Loucy (cell line): ENCODE measurements around the gene GLRA1.

Experiments used
- H2AFZ ChIP-seq: fragments of 200-600 bp; sonication (generic); 2 replicates; pipeline ENCODE4 v1.6.0; 2016; ENCODE audit warnings: antibody characterized with exemption, mild to moderate bottlenecking, low read length, moderate library complexity
- H3F3A ChIP-seq: fragments of 200-600 bp; 2 replicates; pipeline ENCODE4 v1.6.0; 2016; ENCODE audit warnings: antibody characterized with exemption, low read depth, mild to moderate bottlenecking
- H3K27me3 ChIP-seq: fragments of 200-600 bp; sonication (generic); 2 replicates; pipeline ENCODE4 v1.6.1; 2014; ENCODE audit warnings: low read length, mild to moderate bottlenecking; ENCODE audit not compliant: insufficient read depth, poor library complexity, severe bottlenecking
- H3K36me3 ChIP-seq: fragments of 200-600 bp; sonication (generic); 2 replicates; pipeline ENCODE4 v1.6.1; 2016; ENCODE audit warnings: low read length; ENCODE audit not compliant: insufficient read depth
- H3K4me1 ChIP-seq: fragments of 200-600 bp; sonication (generic); 2 replicates; pipeline ENCODE4 v1.5.1; 2014; ENCODE audit warnings: low read length, mild to moderate bottlenecking; ENCODE audit not compliant: insufficient read depth, poor library complexity, severe bottlenecking
- H3K4me2 ChIP-seq: fragments of 200-600 bp; sonication (generic); 2 replicates; pipeline ENCODE4 v1.6.0; 2014; ENCODE audit warnings: antibody characterized with exemption, low read length, low read depth, mild to moderate bottlenecking; ENCODE audit not compliant: poor library complexity, severe bottlenecking
- H3K4me3 ChIP-seq: fragments of 200-600 bp; sonication (generic); 2 replicates; pipeline ENCODE4 v1.5.1; 2014; ENCODE audit warnings: low read length, mild to moderate bottlenecking, mixed read lengths; ENCODE audit not compliant: poor library complexity, severe bottlenecking
- H3K79me2 ChIP-seq: fragments of 200-600 bp; sonication (generic); 2 replicates; pipeline ENCODE4 v1.6.1; 2014; ENCODE audit warnings: low read length; ENCODE audit not compliant: insufficient read depth
- H3K9ac ChIP-seq: fragments of 200-600 bp; sonication (generic); 2 replicates; pipeline ENCODE4 v1.6.0; 2014; ENCODE audit warnings: mild to moderate bottlenecking, low read depth, low read length, moderate library complexity; ENCODE audit not compliant: poor library complexity, severe bottlenecking
- H3K9me2 ChIP-seq: fragments of 200-600 bp; sonication (generic); replicated peaks from 2 replicates; pipeline ENCODE4 v1.6.1; 2016; ENCODE audit warnings: low read depth, low read length, mixed read lengths
- H3K9me3 ChIP-seq: fragments of 200-600 bp; sonication (generic); 2 replicates; pipeline ENCODE4 v1.6.1; 2014; ENCODE audit warnings: mild to moderate bottlenecking, antibody characterized with exemption, low read length, low read depth; ENCODE audit not compliant: insufficient read depth
- H4K20me1 ChIP-seq: fragments of 200-600 bp; sonication (generic); 2 replicates; pipeline ENCODE4 v1.6.0; 2014; ENCODE audit warnings: antibody characterized with exemption, low read length, mild to moderate bottlenecking; ENCODE audit not compliant: insufficient read depth, poor library complexity, severe bottlenecking
- EZH2phosphoT487 ChIP-seq: fragments of 200-600 bp; IDR thresholded peaks from 2 replicates; pipeline ENCODE4 v1.6.1; 2018; ENCODE audit warnings: antibody characterized with exemption, mild to moderate bottlenecking, moderate library complexity, borderline replicate concordance
- TF ChIP-seq, protein P1 (sequence below): fragments of 200-600 bp; sonication (generic); conservative IDR thresholded peaks from 2 replicates; pipeline ENCODE4 v1.5.1; 2014; ENCODE audit warnings: mild to moderate bottlenecking, antibody characterized with exemption, low read length

GLRA1 gene

DNA sequence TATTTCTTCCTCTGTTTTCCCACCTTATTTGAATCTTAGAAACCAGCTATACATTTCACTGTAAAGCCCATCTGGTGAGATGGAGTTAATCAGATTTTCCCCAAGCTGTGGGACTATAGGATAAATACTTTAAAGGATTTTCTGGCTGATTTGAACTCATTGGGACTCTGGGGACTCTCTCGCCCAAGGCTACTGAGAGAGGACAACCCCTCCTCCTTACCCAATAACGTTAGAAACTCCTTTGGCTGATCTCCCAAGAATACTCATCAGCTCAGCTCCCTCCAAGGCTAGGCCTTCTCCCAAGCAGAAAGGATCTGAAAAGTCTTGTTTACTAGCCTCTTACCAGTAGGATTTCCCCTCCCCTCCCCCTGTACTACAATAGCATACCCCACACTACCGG lies 1.5 kb upstream of the GLRA1 start:
- TF ChIP-seq EZH2phosphoT487: no peak
- TF ChIP-seq, protein P1, sequence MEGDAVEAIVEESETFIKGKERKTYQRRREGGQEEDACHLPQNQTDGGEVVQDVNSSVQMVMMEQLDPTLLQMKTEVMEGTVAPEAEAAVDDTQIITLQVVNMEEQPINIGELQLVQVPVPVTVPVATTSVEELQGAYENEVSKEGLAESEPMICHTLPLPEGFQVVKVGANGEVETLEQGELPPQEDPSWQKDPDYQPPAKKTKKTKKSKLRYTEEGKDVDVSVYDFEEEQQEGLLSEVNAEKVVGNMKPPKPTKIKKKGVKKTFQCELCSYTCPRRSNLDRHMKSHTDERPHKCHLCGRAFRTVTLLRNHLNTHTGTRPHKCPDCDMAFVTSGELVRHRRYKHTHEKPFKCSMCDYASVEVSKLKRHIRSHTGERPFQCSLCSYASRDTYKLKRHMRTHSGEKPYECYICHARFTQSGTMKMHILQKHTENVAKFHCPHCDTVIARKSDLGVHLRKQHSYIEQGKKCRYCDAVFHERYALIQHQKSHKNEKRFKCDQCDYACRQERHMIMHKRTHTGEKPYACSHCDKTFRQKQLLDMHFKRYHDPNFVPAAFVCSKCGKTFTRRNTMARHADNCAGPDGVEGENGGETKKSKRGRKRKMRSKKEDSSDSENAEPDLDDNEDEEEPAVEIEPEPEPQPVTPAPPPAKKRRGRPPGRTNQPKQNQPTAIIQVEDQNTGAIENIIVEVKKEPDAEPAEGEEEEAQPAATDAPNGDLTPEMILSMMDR: no peak
- Histone ChIP-seq H3K4me3 (no peak overlapping the region), H3K9ac (no peak overlapping the region), H3K27me3 (no peaks in the 10 kb centered on the region), H3K9me2 (no peaks in the 10 kb centered on the region), H3K4me1 (no peaks in the 10 kb centered on the region), H3K36me3 (no peaks in the 10 kb centered on the region), H3K9me3 (peaks cover 2% of the 10 kb centered on the region; the same call in 1 of the 2 replicates), H3K4me2 (no peak overlapping the region), H4K20me1 (no peaks in the 10 kb centered on the region), H3K79me2 (no peaks in the 10 kb centered on the region), H2AFZ (no peak overlapping the region), H3F3A (no peaks in the 10 kb centered on the region)

DNA sequence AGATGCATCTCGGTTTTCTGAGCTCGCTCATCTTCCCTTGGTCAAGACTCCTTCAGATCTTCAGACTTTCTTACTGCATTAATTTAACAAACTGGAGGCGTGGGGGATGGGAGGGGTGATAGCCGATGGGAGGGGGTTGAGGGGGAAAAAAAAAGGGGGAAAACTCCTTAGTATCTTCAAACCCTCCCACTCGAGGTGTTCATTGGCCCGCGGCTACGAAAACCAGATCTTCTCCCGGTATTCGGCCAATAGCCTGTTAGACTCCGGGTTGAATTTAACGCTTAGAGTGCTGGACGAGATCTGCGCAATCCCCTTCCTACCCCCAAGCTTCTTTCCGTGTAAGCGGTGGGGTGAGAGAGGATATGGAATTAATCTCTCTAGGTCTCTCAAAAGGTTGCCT lies 689 bp upstream of the GLRA1 start:
- Histone ChIP-seq H3K9me2 (no peaks in the 10 kb centered on the region), H3K9ac (no peak overlapping the region), H3F3A (no peaks in the 10 kb centered on the region), H3K4me1 (no peaks in the 10 kb centered on the region), H3K4me3 (no peak overlapping the region), H3K36me3 (no peaks in the 10 kb centered on the region), H2AFZ (no peak overlapping the region), H4K20me1 (no peaks in the 10 kb centered on the region), H3K4me2 (no peak overlapping the region), H3K9me3 (no peaks in the 10 kb centered on the region), H3K27me3 (no peaks in the 10 kb centered on the region), H3K79me2 (no peaks in the 10 kb centered on the region)
- no peak for TF ChIP-seq EZH2phosphoT487

DNA sequence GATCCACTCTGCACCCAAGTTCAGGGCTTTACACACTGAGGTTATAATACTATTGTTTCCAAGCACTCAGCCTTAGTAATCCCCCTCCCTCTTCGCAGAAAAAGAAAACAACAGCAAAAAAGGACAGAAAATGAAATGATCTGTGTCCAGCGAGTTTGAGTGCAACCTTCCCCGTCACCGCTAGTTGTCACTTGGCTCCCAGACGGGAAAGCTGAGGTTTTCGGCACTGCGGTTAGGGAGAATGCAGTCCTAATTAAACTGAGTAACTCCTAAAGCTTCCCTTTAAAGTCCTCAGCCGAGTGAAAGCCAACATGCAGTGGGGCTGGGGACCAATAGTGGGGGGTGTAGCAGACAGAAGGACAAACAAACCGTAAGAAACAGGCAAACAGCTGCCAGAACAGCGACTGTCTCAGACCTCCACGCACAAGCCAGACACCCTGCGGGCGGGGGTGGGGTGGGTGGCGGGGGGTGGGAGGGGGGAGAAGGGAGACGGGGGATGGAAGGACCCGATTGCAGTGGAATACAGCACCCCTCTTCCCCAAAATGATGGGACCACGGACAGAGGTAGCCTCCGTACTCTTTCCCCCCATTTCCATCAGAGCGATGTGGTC lies 680 bp downstream of the GLRA1 start:
- TF ChIP-seq EZH2phosphoT487: no peak
- TF ChIP-seq, protein P1: no peak
- H3K36me3 ChIP-seq: no peaks in the 10 kb centered on the region
- H3K9ac ChIP-seq: no peak overlapping the region
- H3K9me2 ChIP-seq: no peaks in the 10 kb centered on the region
- no peaks in the 10 kb centered on the region for H3F3A ChIP-seq
- no peaks in the 10 kb centered on the region for H4K20me1 ChIP-seq
- H3K27me3 ChIP-seq: no peaks in the 10 kb centered on the region
- no peaks in the 10 kb centered on the region for H3K79me2 ChIP-seq
- no peaks in the 10 kb centered on the region for H3K4me1 ChIP-seq
- H3K9me3 ChIP-seq: no peaks in the 10 kb centered on the region
- H3K4me3 ChIP-seq: no peak overlapping the region
- no peak overlapping the region for H3K4me2 ChIP-seq
- H2AFZ ChIP-seq: no peak overlapping the region

DNA sequence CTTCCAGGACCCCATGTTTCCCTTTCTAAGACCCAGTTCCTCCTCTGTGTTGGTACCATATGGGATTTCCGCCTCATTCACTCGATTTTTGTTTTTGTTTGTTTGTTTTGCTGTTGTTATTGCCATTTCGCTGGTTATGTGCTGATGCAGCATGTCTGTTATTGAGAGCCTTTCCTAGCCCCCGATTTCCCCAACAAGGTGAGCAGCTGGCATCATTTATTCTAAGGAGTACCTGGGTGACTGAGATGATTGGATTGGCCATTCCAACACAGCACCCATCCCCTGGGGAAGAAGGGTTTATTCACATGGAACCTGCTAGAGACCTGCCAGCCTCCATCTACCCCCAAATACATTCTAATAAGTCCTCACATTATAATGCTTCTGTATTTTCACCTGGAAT lies 2.7 kb downstream of the GLRA1 start:
- Histone ChIP-seq H3K27me3 (no peaks in the 10 kb centered on the region), H3K36me3 (no peaks in the 10 kb centered on the region), H2AFZ (no peak overlapping the region), H3K79me2 (no peaks in the 10 kb centered on the region), H3K4me2 (no peak overlapping the region), H4K20me1 (no peaks in the 10 kb centered on the region), H3K4me3 (no peak overlapping the region), H3K4me1 (no peaks in the 10 kb centered on the region), H3K9me3 (no peaks in the 10 kb centered on the region), H3K9ac (no peak overlapping the region), H3F3A (no peaks in the 10 kb centered on the region), H3K9me2 (no peaks in the 10 kb centered on the region)
- no peak for TF ChIP-seq EZH2phosphoT487
- TF ChIP-seq, protein P1: no peak
